BE2C (cell line): ENCODE measurements around the gene MRPS11.

Experiments used
- DNase-seq: peaks from one replicate; pipeline ENCODE4 v3.0.0-alpha.2; 2020
- H3K27me3 ChIP-seq: fragments of 250-450 bp; sonication (Bioruptor Pico); 2 replicates; pipeline ENCODE4 v1.5.1; 2020; ENCODE audit warnings: mild to moderate bottlenecking
- H3K36me3 ChIP-seq: fragments of 250-450 bp; sonication (Bioruptor Pico); 2 replicates; pipeline ENCODE4 v1.5.1; 2020; ENCODE audit warnings: mild to moderate bottlenecking
- H3K4me1 ChIP-seq: fragments of 250-450 bp; sonication (Bioruptor Pico); 2 replicates; pipeline ENCODE4 v1.5.1; 2020
- H3K4me3 ChIP-seq: 2 replicates; pipeline ENCODE4 v1.5.1; 2011; ENCODE audit warnings: low read depth, low read length
- H3K9me3 ChIP-seq: fragments of 250-450 bp; sonication (Bioruptor Pico); 2 replicates; pipeline ENCODE4 v1.5.1; 2020
- TF ChIP-seq, protein P1 (sequence below): IDR thresholded peaks from 2 replicates; pipeline ENCODE4 v1.5.1; 2012; ENCODE audit warnings: mild to moderate bottlenecking, low read depth, low read length

MRPS11 gene

DNA sequence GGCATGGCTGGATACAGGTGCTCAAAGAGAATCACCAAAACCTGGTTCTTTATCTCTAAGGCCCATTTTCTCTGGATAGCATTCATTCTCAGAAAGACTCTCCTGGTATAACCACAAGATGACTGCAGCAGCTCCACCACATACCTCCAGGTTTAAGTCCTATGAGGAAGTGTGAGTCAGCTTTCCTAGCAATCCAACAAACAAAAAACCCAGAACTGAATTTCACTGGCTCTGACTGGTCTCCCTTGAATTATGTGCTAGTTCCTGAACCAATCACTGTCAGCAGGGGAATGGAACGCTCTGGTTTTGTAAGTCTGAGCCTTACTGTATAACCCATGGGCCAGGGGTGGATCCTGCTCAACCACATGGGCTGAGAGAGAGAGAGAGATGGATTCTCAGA lies 27.5 kb upstream of the MRPS11 start:
- H3K27me3 ChIP-seq = no peaks in the 10 kb centered on the region
- no peak overlapping the region for H3K4me3 ChIP-seq
- H3K36me3 ChIP-seq = no peaks in the 10 kb centered on the region
- DNase-seq = no peak
- no peaks in the 10 kb centered on the region for H3K9me3 ChIP-seq
- H3K4me1 ChIP-seq = no peaks in the 10 kb centered on the region
- TF ChIP-seq, protein P1, sequence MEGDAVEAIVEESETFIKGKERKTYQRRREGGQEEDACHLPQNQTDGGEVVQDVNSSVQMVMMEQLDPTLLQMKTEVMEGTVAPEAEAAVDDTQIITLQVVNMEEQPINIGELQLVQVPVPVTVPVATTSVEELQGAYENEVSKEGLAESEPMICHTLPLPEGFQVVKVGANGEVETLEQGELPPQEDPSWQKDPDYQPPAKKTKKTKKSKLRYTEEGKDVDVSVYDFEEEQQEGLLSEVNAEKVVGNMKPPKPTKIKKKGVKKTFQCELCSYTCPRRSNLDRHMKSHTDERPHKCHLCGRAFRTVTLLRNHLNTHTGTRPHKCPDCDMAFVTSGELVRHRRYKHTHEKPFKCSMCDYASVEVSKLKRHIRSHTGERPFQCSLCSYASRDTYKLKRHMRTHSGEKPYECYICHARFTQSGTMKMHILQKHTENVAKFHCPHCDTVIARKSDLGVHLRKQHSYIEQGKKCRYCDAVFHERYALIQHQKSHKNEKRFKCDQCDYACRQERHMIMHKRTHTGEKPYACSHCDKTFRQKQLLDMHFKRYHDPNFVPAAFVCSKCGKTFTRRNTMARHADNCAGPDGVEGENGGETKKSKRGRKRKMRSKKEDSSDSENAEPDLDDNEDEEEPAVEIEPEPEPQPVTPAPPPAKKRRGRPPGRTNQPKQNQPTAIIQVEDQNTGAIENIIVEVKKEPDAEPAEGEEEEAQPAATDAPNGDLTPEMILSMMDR = no peak

DNA sequence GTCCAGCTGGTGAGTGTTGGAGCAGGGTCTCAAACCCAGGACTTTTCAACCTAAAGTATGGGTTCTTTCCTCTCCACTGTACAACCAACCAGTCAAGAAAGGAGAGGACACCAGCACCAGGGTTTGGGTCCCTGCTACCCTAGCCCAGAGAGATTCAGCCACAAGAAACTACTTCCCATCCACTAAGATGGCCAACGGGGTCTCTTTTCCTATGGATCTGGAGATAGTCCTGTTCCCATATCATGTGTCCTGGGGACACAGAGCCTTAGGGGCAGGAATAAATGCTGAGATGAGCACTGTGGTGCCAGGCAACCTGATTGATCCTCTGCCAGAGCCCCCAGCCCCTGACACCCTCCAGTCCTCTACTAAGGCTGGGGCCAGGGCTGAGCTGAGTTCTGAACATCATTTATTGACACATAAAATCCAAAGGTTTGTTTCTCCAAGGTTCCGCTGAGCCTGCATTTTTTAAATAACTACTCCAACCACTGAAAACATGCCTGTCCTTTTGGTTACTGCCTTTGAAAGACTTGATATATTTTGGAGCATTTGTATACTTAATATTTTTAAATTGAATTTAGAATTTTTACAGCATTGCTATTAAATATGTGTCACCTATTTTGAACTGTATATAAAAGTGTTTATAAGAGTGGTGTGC lies 26.3 kb upstream of the MRPS11 start:
- H3K36me3 ChIP-seq = no peaks in the 10 kb centered on the region
- TF ChIP-seq, protein P1 = no peak
- H3K4me3 ChIP-seq = no peak overlapping the region
- H3K27me3 ChIP-seq = no peaks in the 10 kb centered on the region
- no peaks in the 10 kb centered on the region for H3K9me3 ChIP-seq
- no peaks in the 10 kb centered on the region for H3K4me1 ChIP-seq
- no peak for DNase-seq

DNA sequence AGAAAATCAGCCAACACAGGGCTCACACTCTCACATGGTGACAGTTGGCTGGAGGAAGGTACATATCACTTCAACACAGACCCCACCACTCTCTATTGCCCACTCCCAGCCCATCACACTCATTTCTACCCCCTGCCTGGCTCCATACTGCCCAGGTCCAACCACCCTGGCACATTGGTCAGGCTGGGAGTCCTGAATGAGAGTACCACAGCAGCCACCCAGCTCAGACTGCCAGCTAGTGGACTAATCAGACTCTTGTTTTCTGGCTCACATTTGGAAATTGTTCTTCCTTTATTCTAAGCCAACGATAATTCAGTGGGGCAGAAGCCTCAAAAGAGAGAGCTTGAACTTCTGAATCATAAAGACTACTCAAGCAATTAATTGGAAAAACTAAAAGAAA lies 20.3 kb upstream of the MRPS11 start:
- TF ChIP-seq, protein P1 = no peak
- H3K4me3 ChIP-seq = no peak overlapping the region
- H3K27me3 ChIP-seq = no peaks in the 10 kb centered on the region
- H3K36me3 ChIP-seq = no peaks in the 10 kb centered on the region
- DNase-seq = no peak
- H3K4me1 ChIP-seq = no peaks in the 10 kb centered on the region
- H3K9me3 ChIP-seq = no peaks in the 10 kb centered on the region

DNA sequence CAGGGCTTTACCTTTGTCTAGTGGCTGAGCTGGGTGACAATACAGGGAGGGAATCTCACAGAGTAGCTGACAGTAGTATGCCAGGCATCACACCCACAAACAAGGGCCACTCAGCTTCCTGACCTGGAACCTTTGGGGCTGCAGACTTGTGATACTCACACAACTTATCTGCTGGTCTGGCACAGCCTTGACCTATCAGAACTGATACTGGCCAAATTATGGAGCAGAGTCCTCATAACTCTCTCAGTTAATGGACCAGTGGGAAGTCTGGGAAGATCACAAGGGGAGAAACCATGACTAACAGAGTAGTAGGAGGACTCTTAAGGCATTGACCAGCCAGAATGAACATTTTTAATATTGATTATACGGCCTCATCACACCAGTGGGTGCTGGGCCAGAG lies 19.8 kb upstream of the MRPS11 start:
- Histone ChIP-seq H3K4me3 (no peak overlapping the region), H3K4me1 (no peaks in the 10 kb centered on the region), H3K9me3 (no peaks in the 10 kb centered on the region), H3K36me3 (no peaks in the 10 kb centered on the region), H3K27me3 (no peaks in the 10 kb centered on the region)
- no peak for DNase-seq
- TF ChIP-seq, protein P1 = no peak

DNA sequence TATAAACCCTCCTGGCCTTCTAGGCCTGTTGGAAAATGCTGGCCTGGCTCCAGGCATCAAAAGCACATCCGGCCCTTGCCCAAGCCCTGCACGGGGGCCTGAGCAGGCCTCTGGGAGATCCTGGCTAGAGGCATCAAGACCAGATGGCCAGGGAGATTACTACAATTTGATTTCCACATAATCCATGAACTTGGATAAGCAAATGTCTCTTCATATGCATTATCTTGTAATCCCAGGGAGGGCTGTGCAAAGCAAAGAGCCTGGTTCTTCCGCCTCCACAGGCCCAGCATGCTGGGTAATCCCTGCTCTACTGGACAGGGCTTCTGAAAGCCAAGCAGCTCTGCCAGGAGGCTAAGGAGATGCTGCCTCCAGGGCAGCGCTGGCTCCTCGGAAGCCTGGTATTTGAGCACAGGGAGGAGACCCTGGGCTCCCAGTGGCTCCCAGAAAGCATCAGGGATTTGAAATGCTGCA lies 18.5 kb upstream of the MRPS11 start:
- H3K27me3 ChIP-seq = no peaks in the 10 kb centered on the region
- no peaks in the 10 kb centered on the region for H3K9me3 ChIP-seq
- H3K36me3 ChIP-seq = no peaks in the 10 kb centered on the region
- TF ChIP-seq, protein P1 = no peak
- H3K4me3 ChIP-seq = no peak overlapping the region
- DNase-seq = peak; percentile 92
- no peaks in the 10 kb centered on the region for H3K4me1 ChIP-seq

DNA sequence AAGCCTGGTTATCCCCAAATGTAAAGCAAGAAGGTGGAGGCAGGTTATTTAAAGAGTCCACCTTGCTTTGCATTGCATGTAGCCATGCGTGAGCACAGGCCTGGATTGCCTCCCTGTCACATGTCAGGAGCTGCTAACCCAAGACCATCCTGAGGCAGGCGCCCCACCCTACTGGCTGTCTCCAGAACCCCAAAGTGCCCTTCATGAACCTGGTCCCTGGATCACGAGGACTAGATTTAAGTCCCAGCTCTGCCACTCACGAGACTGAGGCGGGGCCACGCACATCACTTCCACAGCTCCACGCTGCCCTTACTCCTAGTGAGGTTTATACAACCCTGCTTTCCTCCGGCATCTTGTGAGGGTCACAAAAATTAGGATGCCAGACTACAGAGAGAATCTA lies 17.9 kb upstream of the MRPS11 start:
- DNase-seq = no peak
- Histone ChIP-seq H3K4me1 (peaks cover under 1% of the 10 kb centered on the region; the same call in 1 of the 2 replicates), H3K9me3 (no peaks in the 10 kb centered on the region), H3K4me3 (no peak overlapping the region), H3K36me3 (no peaks in the 10 kb centered on the region), H3K27me3 (no peaks in the 10 kb centered on the region)
- TF ChIP-seq, protein P1 = no peak
